Muscle layer of colon (tissue), 2 donors: Measurements from ENCODE around the gene ZNF471.

ENCODE experiments used
- H3K27ac ChIP-seq: one replicate; pipeline ENCODE4 v1.7.0; 2013; ENCODE audit warnings: low read depth, mild to moderate bottlenecking, low read length, moderate library complexity
- H3K27me3 ChIP-seq, 2 donors: one replicate each; pipeline ENCODE4 v1.7.0; 2013; ENCODE audit warnings: low read length in 2 of 2, mild to moderate bottlenecking in 2 of 2; ENCODE audit not compliant: insufficient read depth in 2 of 2, control insufficient read depth in 1 of 2
- H3K36me3 ChIP-seq: one replicate; pipeline ENCODE4 v1.7.0; 2013; ENCODE audit warnings: mild to moderate bottlenecking, low read length; ENCODE audit not compliant: insufficient read depth
- H3K4me1 ChIP-seq: one replicate; pipeline ENCODE4 v1.7.0; 2013; ENCODE audit warnings: mild to moderate bottlenecking, low read length; ENCODE audit not compliant: insufficient read depth
- H3K4me3 ChIP-seq, 2 donors: one replicate each; pipeline ENCODE4 v1.7.0; 2013; ENCODE audit warnings: low read length in 2 of 2, low read depth in 1 of 2, mild to moderate bottlenecking in 1 of 2, moderate library complexity in 1 of 2
- H3K9ac ChIP-seq: one replicate; pipeline ENCODE4 v1.7.0; 2013; ENCODE audit warnings: low read length
- H3K9me3 ChIP-seq: one replicate; pipeline ENCODE4 v1.7.0; 2013; ENCODE audit warnings: mild to moderate bottlenecking, low read length
- donor health status: abdominal sarcoma.
- donor health status: Adenocarcinoma of cecum.

The ZNF471 gene

GRCh38 chr19:56538254-56538760 is 30.7 kb downstream of the ZNF471 start:
- Histone ChIP-seq H3K9ac (no peak overlapping the region), H3K27ac (peak overlapping the region; percentile 71), H3K4me1 (peaks cover 7% of the 10 kb centered on the region), H3K4me3 (peak overlapping the region; percentile 75 to 83), H3K36me3 (peaks cover 15% of the 10 kb centered on the region), H3K27me3 (no peaks in the 10 kb centered on the region), H3K9me3 (peaks cover 36% of the 10 kb centered on the region)

- Histone ChIP-seq H3K27ac (peak within 1 kb of the TSS; percentile 71), H3K9me3 (peaks cover 35% of the 10 kb centered on the region), H3K27me3 (no peaks in the 10 kb centered on the region), H3K4me1 (peaks cover 7% of the 10 kb centered on the region), H3K9ac (peak within 1 kb of the TSS; percentile 44), H3K4me3 (peak within 1 kb of the TSS; percentile 77 to 83), H3K36me3 (peaks cover 18% of the 10 kb centered on the region)
Observed at GRCh38 chr19:56538761-56539263, 31.2 kb downstream of the ZNF471 start, which contains the start of gene ZFP28. TSS of gene ZFP28 (plus strand) at chr19:56538948. CDS start at chr19:56539019, 71 bp downstream.

GRCh38 chr19:56543776-56544175 is 36.1 kb downstream of the ZNF471 start:
- Histone ChIP-seq H3K27ac (no peak overlapping the region), H3K9ac (no peak overlapping the region), H3K4me1 (peaks cover 7% of the 10 kb centered on the region), H3K36me3 (peaks cover 45% of the 10 kb centered on the region), H3K9me3 (peaks cover 49% of the 10 kb centered on the region), H3K4me3 (peak overlapping the region in 1 of 2 donors; percentile 11), H3K27me3 (no peaks in the 10 kb centered on the region)

- Histone ChIP-seq H3K4me1 (no peaks in the 10 kb centered on the region), H3K27me3 (no peaks in the 10 kb centered on the region), H3K9me3 (peaks cover 72% of the 10 kb centered on the region), H3K4me3 (peak overlapping the region in 1 of 2 donors; percentile 6), H3K27ac (no peak overlapping the region), H3K36me3 (peaks cover 55% of the 10 kb centered on the region), H3K9ac (no peak overlapping the region)
Observed at GRCh38 chr19:56547535-56547934, 39.9 kb downstream of the ZNF471 start.

- no peak overlapping the region for H3K27ac ChIP-seq
- H3K4me1 ChIP-seq: no peaks in the 10 kb centered on the region
- H3K36me3 ChIP-seq: peaks cover 40% of the 10 kb centered on the region
- H3K4me3 ChIP-seq: peak overlapping the region in 1 of 2 donors; percentile 33
- H3K9ac ChIP-seq: no peak overlapping the region
- H3K9me3 ChIP-seq: peaks cover 78% of the 10 kb centered on the region
- no peaks in the 10 kb centered on the region for H3K27me3 ChIP-seq
Observed at GRCh38 chr19:56554272-56554869, 46.7 kb downstream of the ZNF471 start.

- H3K4me3 ChIP-seq: no peak overlapping the region
- H3K27me3 ChIP-seq: no peaks in the 10 kb centered on the region
- H3K27ac ChIP-seq: no peak overlapping the region
- peaks cover 34% of the 10 kb centered on the region for H3K9me3 ChIP-seq
- peaks cover 5% of the 10 kb centered on the region for H3K36me3 ChIP-seq
- peaks cover 7% of the 10 kb centered on the region for H3K4me1 ChIP-seq
- H3K9ac ChIP-seq: no peak overlapping the region
Observed at GRCh38 chr19:56562766-56563165, 55.1 kb downstream of the ZNF471 start.

GRCh38 chr19:56566904-56567273 is 59.2 kb downstream of the ZNF471 start:
- Histone ChIP-seq H3K4me1 (peaks cover 14% of the 10 kb centered on the region), H3K27me3 (no peaks in the 10 kb centered on the region), H3K36me3 (peaks cover 20% of the 10 kb centered on the region), H3K27ac (peak overlapping the region; percentile 77), H3K9ac (peak overlapping the region; percentile 55), H3K4me3 (peak overlapping the region; percentile 96 to 97), H3K9me3 (peaks cover 56% of the 10 kb centered on the region)

- Histone ChIP-seq H3K27ac (peak within 1 kb of the TSS; percentile 77), H3K4me3 (peak within 1 kb of the TSS; percentile 96 to 97), H3K4me1 (peaks cover 14% of the 10 kb centered on the region), H3K9me3 (peaks cover 51% of the 10 kb centered on the region), H3K9ac (peak within 1 kb of the TSS; percentile 55), H3K27me3 (no peaks in the 10 kb centered on the region), H3K36me3 (peaks cover 20% of the 10 kb centered on the region)
Observed at GRCh38 chr19:56567274-56568120, 59.8 kb downstream of the ZNF471 start, which contains the start of gene ZNF470. TSS of gene ZNF470 (plus strand) at chr19:56567468. CDS start at chr19:56570312, 2,844 bp downstream.

- peak overlapping the region in 1 of 2 donors; percentile 35 for H3K4me3 ChIP-seq
- no peak overlapping the region for H3K27ac ChIP-seq
- H3K9ac ChIP-seq: no peak overlapping the region
- H3K27me3 ChIP-seq: no peaks in the 10 kb centered on the region
- peaks cover 8% of the 10 kb centered on the region for H3K4me1 ChIP-seq
- peaks cover 83% of the 10 kb centered on the region for H3K9me3 ChIP-seq
- peaks cover 57% of the 10 kb centered on the region for H3K36me3 ChIP-seq
Observed at GRCh38 chr19:56572589-56572988, 64.9 kb downstream of the ZNF471 start.

GRCh38 chr19:56573914-56574313 is 66.3 kb downstream of the ZNF471 start:
- Histone ChIP-seq H3K36me3 (peaks cover 57% of the 10 kb centered on the region), H3K27ac (no peak overlapping the region), H3K9ac (no peak overlapping the region), H3K4me1 (no peaks in the 10 kb centered on the region), H3K4me3 (peak overlapping the region in 1 of 2 donors; percentile 58), H3K27me3 (no peaks in the 10 kb centered on the region), H3K9me3 (peaks cover 88% of the 10 kb centered on the region)
